Glutamatergic neuron (in vitro differentiated cells): ENCODE measurements around the gene FBXO17. TPM values are rescaled to one million over a fixed set of nuclear protein-coding genes. Genes with fewer than 3 reads are reported as not detected.

Experiments used
- DNase-seq: peaks from one replicate; pipeline ENCODE4 v3.0.0; 2022
- H3K27ac Mint-ChIP-seq: one replicate; pipeline ENCODE4 v1.8.0; 2020; ENCODE audit warnings: mild to moderate bottlenecking, mixed read lengths, inconsistent platforms; ENCODE audit not compliant: unreplicated experiment
- H3K27me3 Mint-ChIP-seq: one replicate; pipeline ENCODE4 v1.8.0; 2020; ENCODE audit warnings: mild to moderate bottlenecking, moderate library complexity, mixed read lengths, inconsistent platforms; ENCODE audit not compliant: unreplicated experiment
- H3K36me3 Mint-ChIP-seq: one replicate; pipeline ENCODE4 v1.8.0; 2020; ENCODE audit warnings: mild to moderate bottlenecking, mixed read lengths, inconsistent platforms; ENCODE audit not compliant: unreplicated experiment
- H3K4me1 Mint-ChIP-seq: one replicate; pipeline ENCODE4 v1.8.0; 2020; ENCODE audit warnings: mild to moderate bottlenecking, low read depth, mixed read lengths, inconsistent platforms; ENCODE audit not compliant: unreplicated experiment
- H3K4me3 Mint-ChIP-seq: one replicate; pipeline ENCODE4 v1.8.0; 2020; ENCODE audit warnings: mild to moderate bottlenecking, mixed read lengths, inconsistent platforms; ENCODE audit not compliant: unreplicated experiment
- H3K9me3 Mint-ChIP-seq: one replicate; pipeline ENCODE4 v1.8.0; 2020; ENCODE audit warnings: mild to moderate bottlenecking, moderate library complexity, mixed read lengths, inconsistent platforms; ENCODE audit not compliant: unreplicated experiment
- CTCF ChIP-seq: fragments of 200-600 bp; sonication (generic); IDR thresholded peaks from one replicate; pipeline ENCODE4 v1.5.0; 2021; ENCODE audit not compliant: partially characterized antibody, unreplicated experiment
- total RNA-seq: library from RNA; stranded (reverse); fragmentation: NEBNext Ultra II Directional; extraction: Animal tissue kit (Norgen Biotek cat#: 25700); gene quantifications from one replicate; pipeline ENCODE4 v1.2.1, GENCODE V29; 2021; ENCODE audit not compliant: unreplicated experiment

Gene FBXO17
- total RNA-seq, 1 donor from 2014 or later: 5.5 TPM

GRCh38 chr19:38921420-38922274, 53.9 kb downstream of the FBXO17 start:
- no peak for DNase-seq
- H3K27ac Mint-ChIP-seq: no peak overlapping the region
- H3K4me1 Mint-ChIP-seq: peaks cover 4% of the 10 kb centered on the region
- no peaks in the 10 kb centered on the region for H3K27me3 Mint-ChIP-seq
- TF ChIP-seq CTCF: no peak
- H3K36me3 Mint-ChIP-seq: no peaks in the 10 kb centered on the region
- H3K9me3 Mint-ChIP-seq: no peaks in the 10 kb centered on the region
- H3K4me3 Mint-ChIP-seq: no peak overlapping the region

- Mint-ChIP-seq H3K27me3 (no peaks in the 10 kb centered on the region), H3K4me3 (no peak overlapping the region), H3K9me3 (peaks cover 3% of the 10 kb centered on the region), H3K27ac (no peak overlapping the region), H3K36me3 (no peaks in the 10 kb centered on the region), H3K4me1 (peaks cover 4% of the 10 kb centered on the region)
- no peak for TF ChIP-seq CTCF
- no peak for DNase-seq
Observed at GRCh38 chr19:38920602-38921419, 54.7 kb downstream of the FBXO17 start.

- DNase-seq: no peak
- no peak for TF ChIP-seq CTCF
- no peaks in the 10 kb centered on the region for H3K36me3 Mint-ChIP-seq
- H3K27me3 Mint-ChIP-seq: no peaks in the 10 kb centered on the region
- peaks cover 6% of the 10 kb centered on the region for H3K4me1 Mint-ChIP-seq
- peaks cover 3% of the 10 kb centered on the region for H3K9me3 Mint-ChIP-seq
- no peak overlapping the region for H3K4me3 Mint-ChIP-seq
- H3K27ac Mint-ChIP-seq: no peak overlapping the region
Observed at GRCh38 chr19:38919837-38920601, 55.5 kb downstream of the FBXO17 start.

- no peak for DNase-seq
- TF ChIP-seq CTCF: no peak
- H3K27me3 Mint-ChIP-seq: peaks cover 3% of the 10 kb centered on the region
- H3K36me3 Mint-ChIP-seq: no peaks in the 10 kb centered on the region
- H3K27ac Mint-ChIP-seq: no peak overlapping the region
- H3K4me1 Mint-ChIP-seq: peaks cover 10% of the 10 kb centered on the region
- no peak overlapping the region for H3K4me3 Mint-ChIP-seq
- peaks cover 3% of the 10 kb centered on the region for H3K9me3 Mint-ChIP-seq
Observed at GRCh38 chr19:38918526-38918925, 57.0 kb downstream of the FBXO17 start.
